HEK293T (cell line): ENCODE results near the gene DGKQ.

Experiments
- ARNT ChIP-seq: fragments of 450-650 bp; IDR thresholded peaks from 2 replicates; pipeline ENCODE4 v1.6.1; 2017; ENCODE audit warnings: mild to moderate bottlenecking
- BHLHE40 ChIP-seq: fragments of 450-650 bp; IDR thresholded peaks from 2 replicates; pipeline ENCODE4 v1.6.1; 2016; ENCODE audit warnings: mild to moderate bottlenecking, moderate library complexity, borderline replicate concordance
- ELF4 ChIP-seq: fragments of 450-650 bp; IDR thresholded peaks from 2 replicates; pipeline ENCODE4 v1.6.1; 2017; ENCODE audit warnings: antibody characterized with exemption
- FOXM1 ChIP-seq: fragments of 450-650 bp; IDR thresholded peaks from 2 replicates; pipeline ENCODE4 v1.6.1; 2017; ENCODE audit warnings: mild to moderate bottlenecking, borderline replicate concordance
- L3MBTL2 ChIP-seq: fragments of 450-650 bp; conservative IDR thresholded peaks from 2 replicates; pipeline ENCODE4 v1.6.1; 2016; ENCODE audit warnings: mild to moderate bottlenecking
- LEF1 ChIP-seq: fragments of 450-650 bp; IDR thresholded peaks from 2 replicates; pipeline ENCODE4 v1.6.1; 2017; ENCODE audit warnings: mild to moderate bottlenecking, borderline replicate concordance
- SP1 ChIP-seq: fragments of 450-650 bp; IDR thresholded peaks from 2 replicates; pipeline ENCODE4 v1.6.1; 2017
- SUZ12 ChIP-seq: fragments of 450-650 bp; IDR thresholded peaks from 2 replicates; pipeline ENCODE4 v1.6.1; 2016; ENCODE audit warnings: mild to moderate bottlenecking
- TARDBP ChIP-seq: fragments of 450-650 bp; IDR thresholded peaks from 2 replicates; pipeline ENCODE4 v1.6.1; 2016
- TF ChIP-seq, protein P1 (sequence below): fragments of 450-650 bp; IDR thresholded peaks from 2 replicates; pipeline ENCODE4 v1.6.1; 2016

DNA sequence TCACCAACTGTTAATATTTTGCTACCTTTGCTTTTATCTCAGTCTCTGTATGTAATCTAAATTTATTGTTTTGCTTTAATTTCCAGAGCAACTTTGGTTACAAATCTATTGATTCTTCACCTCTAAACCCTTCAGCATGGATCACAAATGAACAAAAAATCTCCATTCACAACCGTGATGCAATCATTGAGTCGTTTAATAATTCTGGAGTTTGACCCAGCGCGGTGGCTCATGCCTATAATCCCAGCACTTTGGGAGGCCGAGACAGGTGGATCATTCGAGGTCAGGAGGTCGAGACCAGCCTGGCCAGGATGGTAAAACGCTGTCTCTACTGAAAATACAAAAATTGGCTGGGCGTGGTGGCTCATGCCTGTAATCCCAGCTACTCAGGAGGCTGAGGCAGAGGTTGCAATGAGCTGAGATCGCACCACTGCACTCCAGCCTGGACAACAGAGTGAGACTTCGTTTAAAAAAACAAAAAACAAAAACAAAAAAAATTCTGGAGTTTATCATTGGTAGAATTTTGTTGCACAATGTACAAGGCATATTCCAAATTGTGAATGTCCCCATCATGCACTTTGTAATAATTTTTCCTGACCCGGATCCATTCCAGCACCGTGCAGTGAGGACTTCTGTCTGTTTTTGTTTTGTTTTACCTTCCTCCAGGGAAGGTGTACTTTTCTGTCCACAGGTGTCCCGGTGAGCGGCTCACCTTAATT is 11.1 kb upstream of the DGKQ start:
- no peak for TF ChIP-seq LEF1
- no peak for TF ChIP-seq BHLHE40
- no peak for TF ChIP-seq TARDBP
- TF ChIP-seq ARNT = no peak
- no peak for TF ChIP-seq SP1
- TF ChIP-seq SUZ12 = no peak
- TF ChIP-seq ELF4 = no peak
- no peak for TF ChIP-seq FOXM1
- no peak for TF ChIP-seq L3MBTL2
- TF ChIP-seq, protein P1, sequence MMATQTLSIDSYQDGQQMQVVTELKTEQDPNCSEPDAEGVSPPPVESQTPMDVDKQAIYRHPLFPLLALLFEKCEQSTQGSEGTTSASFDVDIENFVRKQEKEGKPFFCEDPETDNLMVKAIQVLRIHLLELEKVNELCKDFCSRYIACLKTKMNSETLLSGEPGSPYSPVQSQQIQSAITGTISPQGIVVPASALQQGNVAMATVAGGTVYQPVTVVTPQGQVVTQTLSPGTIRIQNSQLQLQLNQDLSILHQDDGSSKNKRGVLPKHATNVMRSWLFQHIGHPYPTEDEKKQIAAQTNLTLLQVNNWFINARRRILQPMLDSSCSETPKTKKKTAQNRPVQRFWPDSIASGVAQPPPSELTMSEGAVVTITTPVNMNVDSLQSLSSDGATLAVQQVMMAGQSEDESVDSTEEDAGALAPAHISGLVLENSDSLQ = no peak
